Thymus (tissue), 11 donors: Measurements from ENCODE around the gene HPN. TPM values are rescaled to one million over a fixed set of nuclear protein-coding genes. Genes with fewer than 3 reads are reported as not detected.

Experiments used
- DNase-seq, 9 donors: peaks; one replicate each; pipeline ENCODE4 v3.0.0-alpha.2; 2013; ENCODE audit warnings: low spot score in 9 of 9, low read depth in 6 of 9, missing footprints in 1 of 9
- H3K27ac ChIP-seq, 2 donors: one replicate each; pipeline ENCODE4 v1.5.1; 2013; ENCODE audit warnings: control low read depth in 1 of 2, low read depth in 1 of 2, low read length in 1 of 2, mild to moderate bottlenecking in 1 of 2, moderate library complexity in 1 of 2
- H3K27me3 ChIP-seq, 2 donors: one replicate each; pipeline ENCODE4 v1.5.1; 2013; ENCODE audit warnings: low read length in 1 of 2; ENCODE audit not compliant: control insufficient read depth in 2 of 2, insufficient read depth in 1 of 2
- H3K36me3 ChIP-seq, 2 donors: one replicate each; pipeline ENCODE4 v1.5.1; 2013; ENCODE audit warnings: low read length in 1 of 2, mild to moderate bottlenecking in 1 of 2, moderate library complexity in 1 of 2; ENCODE audit not compliant: control insufficient read depth in 2 of 2, insufficient read depth in 2 of 2
- H3K4me1 ChIP-seq, 2 donors: one replicate each; pipeline ENCODE4 v1.5.1; 2013; ENCODE audit warnings: low read length in 2 of 2; ENCODE audit not compliant: control insufficient read depth in 2 of 2, insufficient read depth in 2 of 2
- H3K4me3 ChIP-seq, 2 donors: one replicate each; pipeline ENCODE4 v1.5.1; 2013; ENCODE audit warnings: low read length in 2 of 2, control low read depth in 1 of 2, mild to moderate bottlenecking in 1 of 2
- H3K9me3 ChIP-seq, 2 donors: one replicate each; pipeline ENCODE4 v1.5.1; 2013; ENCODE audit warnings: low read length in 1 of 2, mild to moderate bottlenecking in 1 of 2; ENCODE audit not compliant: control insufficient read depth in 2 of 2, insufficient read depth in 1 of 2
- WGBS: extraction: QIAGEN DNeasy Blood & Tissue Kit; methylation state at CpG from one replicate; pipeline ENCODE4 v1.1.7; 2013; 5-methylcytosine and 5-hydroxymethylcytosine counted together
- polyA plus RNA-seq: library from polyadenylated mRNA; stranded (reverse); fragments of 200-250 nt; gene quantifications from one replicate; pipeline ENCODE4 v1.2.3, GENCODE V29; 2013
- total RNA-seq: library from RNA; stranded (reverse); fragments of 120-200 nt; gene quantifications from one replicate; pipeline ENCODE4 v1.2.4, GENCODE V29; 2013
- donor health status: healthy.

Gene HPN
- total and polyA plus RNA-seq, 2 donors = 0.66 to 0.82 TPM

DNA sequence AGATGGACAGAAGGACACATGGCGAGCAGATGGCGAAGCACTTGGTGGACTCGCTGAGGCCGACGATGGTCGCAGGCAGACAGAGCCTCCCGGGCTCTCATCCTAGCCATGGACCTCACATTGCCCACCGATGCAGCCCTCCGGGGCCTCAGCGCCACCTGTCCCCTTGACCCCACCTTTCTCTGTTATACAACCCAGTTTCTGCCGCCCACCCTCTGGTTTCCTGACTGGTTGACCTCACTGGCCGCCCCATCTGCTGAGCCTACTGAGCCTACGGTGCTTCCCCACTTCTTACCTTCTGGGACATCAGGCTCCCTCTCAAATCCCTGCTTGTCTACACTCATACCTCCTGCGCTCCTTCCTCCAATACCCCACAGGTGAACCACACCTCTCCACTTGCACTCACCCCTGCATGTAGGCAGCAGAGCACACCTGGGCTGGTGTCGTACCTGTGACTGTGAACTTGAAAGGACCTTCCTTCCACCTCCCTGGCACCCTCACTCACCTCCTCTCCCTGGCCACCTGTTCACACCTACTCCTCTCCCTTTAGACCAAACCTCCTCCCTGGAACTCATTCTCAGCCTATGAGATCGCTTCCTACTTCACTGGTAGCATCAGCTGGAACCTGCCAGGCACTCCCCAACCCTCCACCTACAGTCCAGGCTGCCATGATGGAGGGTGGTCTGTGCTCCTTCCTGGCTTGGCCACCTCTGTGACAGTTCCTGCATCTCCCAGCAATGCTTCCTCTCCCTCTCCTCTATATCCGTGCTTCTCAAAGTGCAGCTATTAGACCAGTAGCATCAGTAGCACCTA is 36.1 kb downstream of the HPN start:
- no peaks in the 10 kb centered on the region for H3K36me3 ChIP-seq
- H3K9me3 ChIP-seq = no peaks in the 10 kb centered on the region
- no peaks in the 10 kb centered on the region for H3K4me1 ChIP-seq
- DNase-seq = no peak
- H3K27ac ChIP-seq = no peak overlapping the region
- WGBS = 95% methylated on average over 17 of the region's 17 CpGs
- H3K27me3 ChIP-seq = no peaks in the 10 kb centered on the region
- H3K4me3 ChIP-seq = no peak overlapping the region

DNA sequence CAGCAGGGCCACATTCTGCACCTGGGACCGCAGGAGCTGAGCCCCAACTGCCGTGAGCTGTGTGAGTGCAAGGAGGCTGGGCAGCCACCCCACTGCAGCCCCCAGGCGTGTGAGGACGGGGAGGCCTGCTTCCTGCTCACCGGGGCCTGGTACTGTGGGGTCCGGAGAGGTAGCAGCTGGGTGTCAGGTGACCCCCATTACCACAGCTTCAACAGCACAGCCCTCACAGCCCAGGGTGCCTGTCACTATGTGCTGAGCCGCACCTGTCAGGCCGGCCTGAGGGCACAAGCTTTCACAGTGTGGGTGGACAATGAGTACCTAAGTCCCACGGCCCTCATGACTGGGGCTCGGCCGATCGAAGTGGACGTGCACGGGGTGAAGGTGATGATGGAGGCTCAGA is 38.3 kb downstream of the HPN start:
- Histone ChIP-seq H3K4me1 (no peaks in the 10 kb centered on the region), H3K27me3 (no peaks in the 10 kb centered on the region), H3K9me3 (no peaks in the 10 kb centered on the region), H3K36me3 (no peaks in the 10 kb centered on the region), H3K4me3 (no peak overlapping the region), H3K27ac (no peak overlapping the region)
- no peak for DNase-seq
- WGBS = 60% methylated on average over 14 of the region's 14 CpGs

DNA sequence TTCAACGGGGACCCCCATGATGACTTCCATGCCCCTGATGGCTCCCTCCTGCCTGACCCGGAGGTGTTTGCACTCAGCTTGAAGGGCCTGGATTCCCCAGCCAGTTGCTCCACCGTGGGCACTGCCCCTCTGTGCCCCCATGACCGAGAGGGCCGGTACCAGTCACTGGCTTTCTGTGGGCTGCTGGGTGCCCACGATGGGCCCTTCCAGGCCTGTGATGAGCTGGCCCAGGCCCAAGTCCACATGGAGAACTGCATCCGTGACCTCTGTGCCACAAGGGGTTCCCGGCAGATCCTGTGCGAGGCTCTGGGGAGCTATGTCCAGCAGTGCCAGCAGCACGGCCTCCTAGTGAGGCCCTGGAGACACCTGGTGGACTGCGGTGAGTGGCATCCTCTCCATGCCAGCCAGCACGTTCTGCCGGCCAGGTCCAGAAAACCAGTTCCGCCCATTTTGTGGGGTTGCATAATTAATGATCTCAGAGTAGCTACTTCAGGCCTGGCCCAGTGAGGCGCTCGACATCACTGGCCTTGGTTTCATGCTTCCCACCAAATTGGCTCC is 39.2 kb downstream of the HPN start:
- H3K27me3 ChIP-seq = no peaks in the 10 kb centered on the region
- WGBS = 95% methylated on average over 16 of the region's 16 CpGs
- no peak overlapping the region for H3K27ac ChIP-seq
- H3K36me3 ChIP-seq = no peaks in the 10 kb centered on the region
- no peaks in the 10 kb centered on the region for H3K9me3 ChIP-seq
- DNase-seq = no peak
- H3K4me1 ChIP-seq = no peaks in the 10 kb centered on the region
- no peak overlapping the region for H3K4me3 ChIP-seq

DNA sequence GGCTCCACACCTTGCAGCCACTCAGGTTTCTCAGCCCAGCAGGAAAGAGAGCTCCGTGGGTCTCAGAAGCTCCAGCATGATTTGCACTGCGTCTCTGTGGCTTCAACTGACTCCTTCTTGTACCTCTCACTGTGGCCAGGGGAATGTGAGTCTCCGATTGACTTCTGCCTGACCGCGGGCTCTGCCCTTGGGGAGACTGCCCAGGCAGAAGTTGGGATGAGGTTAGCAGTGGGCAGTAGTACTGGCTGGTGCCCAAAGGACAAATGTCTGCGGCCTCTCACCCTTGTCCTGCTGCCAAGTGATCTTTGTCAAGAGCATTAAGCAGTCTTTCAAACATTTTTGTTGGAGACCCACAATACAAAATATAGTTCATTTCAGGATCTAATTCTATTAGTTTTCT is 39.7 kb downstream of the HPN start:
- WGBS = 91% methylated on average over 6 of the region's 6 CpGs
- H3K27ac ChIP-seq = no peak overlapping the region
- DNase-seq = no peak
- no peaks in the 10 kb centered on the region for H3K9me3 ChIP-seq
- H3K4me3 ChIP-seq = no peak overlapping the region
- no peaks in the 10 kb centered on the region for H3K27me3 ChIP-seq
- H3K36me3 ChIP-seq = no peaks in the 10 kb centered on the region
- no peaks in the 10 kb centered on the region for H3K4me1 ChIP-seq

DNA sequence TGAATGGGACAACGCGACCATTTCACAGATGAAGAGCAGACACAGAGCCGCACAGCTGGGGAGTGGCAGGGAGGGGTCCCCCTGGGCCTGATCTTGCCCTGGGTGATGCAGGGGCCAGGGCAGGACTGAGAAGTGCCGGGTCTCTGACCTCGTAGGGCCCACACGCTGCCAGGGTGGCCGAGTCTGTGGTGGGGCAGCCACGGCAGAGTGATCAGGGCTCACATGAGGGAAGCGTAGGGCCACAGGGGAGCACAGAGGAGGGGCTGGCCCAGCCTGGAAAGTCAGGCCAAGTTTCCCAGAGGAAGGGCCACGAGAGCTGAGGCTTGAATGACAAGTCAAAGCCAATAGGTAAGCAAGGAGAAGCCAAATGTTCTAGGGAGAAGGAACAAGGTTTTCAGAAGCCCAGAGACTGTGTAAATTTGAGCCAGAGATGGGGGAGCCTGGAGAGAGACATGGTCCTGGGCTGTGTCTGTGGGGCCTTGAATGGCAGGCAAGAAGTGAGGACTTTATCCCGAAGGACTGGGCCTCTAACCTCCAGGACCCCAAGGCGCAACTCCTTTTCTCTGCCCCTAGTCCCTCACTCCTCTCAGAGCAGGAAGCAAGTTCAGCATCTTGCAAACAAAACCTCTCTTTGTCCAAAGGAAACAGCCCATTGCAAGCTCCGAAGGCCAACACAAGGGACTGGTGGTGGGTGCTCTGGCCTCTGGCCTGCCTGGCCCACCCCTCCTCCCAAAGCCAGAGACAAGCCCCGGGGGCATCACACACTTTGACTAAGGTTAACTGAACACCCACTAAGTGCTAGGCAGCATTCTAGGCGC is 42.4 kb downstream of the HPN start:
- DNase-seq = no peak
- Histone ChIP-seq H3K36me3 (no peaks in the 10 kb centered on the region), H3K27me3 (peaks cover 0 to 2% of the 10 kb centered on the region in 2 donors), H3K9me3 (no peaks in the 10 kb centered on the region), H3K27ac (no peak overlapping the region), H3K4me1 (no peaks in the 10 kb centered on the region), H3K4me3 (no peak overlapping the region)
- 94% methylated on average over 15 of the region's 15 CpGs for WGBS

DNA sequence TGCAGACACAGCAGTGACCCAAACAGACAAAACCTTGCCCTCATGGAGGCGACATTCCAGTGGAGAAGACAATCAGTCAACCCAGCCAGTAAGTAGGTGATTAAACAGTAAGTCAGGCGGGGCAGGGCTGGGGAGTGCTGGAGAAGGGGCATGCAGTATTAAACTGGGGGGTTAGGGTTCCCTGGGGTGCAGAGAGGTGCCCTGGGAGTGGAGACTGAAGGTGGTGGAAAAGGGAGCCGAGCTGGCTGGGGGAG is 42.9 kb downstream of the HPN start:
- Histone ChIP-seq H3K4me1 (no peaks in the 10 kb centered on the region), H3K4me3 (no peak overlapping the region), H3K27me3 (peaks cover 0 to 2% of the 10 kb centered on the region in 2 donors), H3K9me3 (no peaks in the 10 kb centered on the region), H3K27ac (no peak overlapping the region), H3K36me3 (no peaks in the 10 kb centered on the region)
- DNase-seq = no peak
- WGBS = 90% methylated on average over 3 of the region's 3 CpGs

DNA sequence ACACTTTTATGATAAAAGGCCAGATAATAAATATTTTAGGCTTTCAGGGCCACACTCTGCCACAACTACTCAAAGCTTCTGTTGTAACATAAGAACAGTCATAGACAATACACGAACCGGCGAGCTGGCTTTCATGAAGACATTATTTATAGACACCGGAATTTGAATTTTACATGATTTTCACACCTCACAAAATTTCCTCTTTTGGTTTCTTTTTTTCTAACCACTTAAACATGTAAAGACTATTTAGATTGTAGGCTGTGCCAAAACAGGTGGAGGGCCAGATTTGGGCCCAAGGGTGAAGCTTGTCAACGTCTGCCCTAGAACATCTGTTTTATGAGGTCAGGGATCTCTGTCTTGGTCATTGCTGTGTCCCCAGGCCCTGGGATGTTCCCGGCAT is 44.4 kb downstream of the HPN start:
- Histone ChIP-seq H3K4me1 (no peaks in the 10 kb centered on the region), H3K4me3 (no peak overlapping the region), H3K9me3 (no peaks in the 10 kb centered on the region), H3K27me3 (peaks cover 0 to 16% of the 10 kb centered on the region in 2 donors), H3K27ac (no peak overlapping the region), H3K36me3 (no peaks in the 10 kb centered on the region)
- DNase-seq = no peak
- 57% methylated on average over 6 of the region's 6 CpGs for WGBS

DNA sequence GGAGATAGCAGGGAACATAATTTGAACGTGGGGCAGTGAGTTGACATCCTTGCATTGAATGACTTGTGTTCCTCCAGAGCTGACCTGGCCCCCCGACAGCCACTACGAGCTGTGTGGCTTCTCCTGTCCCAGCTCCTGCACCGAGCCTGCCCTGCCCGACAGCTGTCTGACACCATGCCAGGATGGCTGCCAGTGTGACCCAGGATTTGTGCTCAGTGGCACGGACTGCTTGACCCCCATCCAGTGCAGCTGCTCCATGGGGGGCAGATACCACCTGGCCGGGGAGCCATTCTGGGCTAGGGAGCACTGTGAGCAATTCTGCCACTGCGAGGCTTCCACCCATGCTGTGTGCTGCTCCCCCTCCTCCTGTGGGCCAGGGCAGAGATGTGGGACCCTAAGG is 44.9 kb downstream of the HPN start:
- Histone ChIP-seq H3K36me3 (no peaks in the 10 kb centered on the region), H3K9me3 (no peaks in the 10 kb centered on the region), H3K4me3 (no peak overlapping the region), H3K4me1 (no peaks in the 10 kb centered on the region), H3K27me3 (peaks cover 0 to 21% of the 10 kb centered on the region in 2 donors), H3K27ac (no peak overlapping the region)
- DNase-seq = no peak
- WGBS = 92% methylated on average over 8 of the region's 8 CpGs

DNA sequence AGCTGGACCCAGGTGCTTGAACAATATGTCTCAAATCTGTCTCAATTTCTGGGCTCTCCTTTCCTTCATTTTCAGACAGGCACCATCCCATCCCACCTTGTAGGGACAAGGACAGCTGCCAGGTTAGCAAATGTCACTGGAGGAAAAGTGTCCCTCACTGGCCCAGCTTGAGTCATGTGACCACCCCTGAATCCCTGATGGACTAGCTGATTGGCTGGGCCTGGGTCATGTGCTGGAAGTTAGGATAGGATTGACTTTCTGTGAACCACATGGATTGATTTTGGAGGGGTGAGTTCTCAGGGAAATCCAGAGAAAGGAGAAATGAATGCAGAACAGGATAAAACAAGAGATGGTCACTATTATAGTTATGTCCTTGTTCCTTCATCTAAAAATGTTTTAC is 45.9 kb downstream of the HPN start:
- Histone ChIP-seq H3K27ac (no peak overlapping the region), H3K36me3 (no peaks in the 10 kb centered on the region), H3K27me3 (peaks cover 0 to 21% of the 10 kb centered on the region in 2 donors), H3K4me3 (no peak overlapping the region), H3K9me3 (no peaks in the 10 kb centered on the region), H3K4me1 (no peaks in the 10 kb centered on the region)
- DNase-seq = no peak
